NCI-H69 (cell line): ENCODE results near the gene RALGPS2.

Experiments used
- DNase-seq: peaks from one replicate; lab custom pipeline; 2025; lab: John Stamatoyannopoulos, UW

The RALGPS2 gene

DNA sequence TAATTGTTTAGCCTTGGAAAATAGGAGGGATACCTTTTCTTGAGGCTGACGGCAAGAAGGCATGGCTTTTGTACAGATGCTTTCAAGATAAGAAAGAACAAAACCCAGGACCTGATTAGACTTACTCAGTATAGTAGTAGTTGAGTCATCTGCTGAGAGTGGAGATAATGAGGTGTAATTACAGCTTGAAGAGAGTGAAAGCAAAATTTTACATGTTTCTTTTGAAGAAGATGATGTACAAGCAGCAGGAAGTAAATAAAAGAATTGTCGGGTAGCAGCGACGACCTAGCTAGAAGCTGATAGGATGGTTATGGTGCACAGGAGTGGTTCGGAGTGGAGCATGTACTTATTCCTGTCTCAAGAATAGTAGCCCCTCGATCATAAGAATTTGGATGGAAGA, 139.3 kb downstream of the RALGPS2 start:
- peak; percentile 59 for DNase-seq

DNA sequence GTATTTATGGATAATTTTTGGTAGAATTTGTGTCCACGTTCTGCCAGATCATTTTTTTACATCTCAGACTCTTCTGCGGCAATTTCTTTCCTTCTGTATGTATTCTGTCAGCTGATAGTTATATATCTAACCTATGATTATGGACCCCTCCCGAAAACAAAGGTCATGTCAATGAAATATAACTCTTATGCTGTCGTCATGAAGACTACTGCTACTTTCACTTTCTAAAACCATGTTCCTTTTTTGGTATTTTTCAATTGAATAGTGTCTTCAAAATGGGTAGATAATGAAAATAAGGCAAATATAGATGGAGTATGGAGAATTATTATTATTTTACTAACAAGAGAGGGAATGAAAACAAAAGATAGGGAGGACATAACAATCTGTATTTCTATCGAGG, 142.6 kb downstream of the RALGPS2 start:
- DNase-seq: peak; percentile 11

DNA sequence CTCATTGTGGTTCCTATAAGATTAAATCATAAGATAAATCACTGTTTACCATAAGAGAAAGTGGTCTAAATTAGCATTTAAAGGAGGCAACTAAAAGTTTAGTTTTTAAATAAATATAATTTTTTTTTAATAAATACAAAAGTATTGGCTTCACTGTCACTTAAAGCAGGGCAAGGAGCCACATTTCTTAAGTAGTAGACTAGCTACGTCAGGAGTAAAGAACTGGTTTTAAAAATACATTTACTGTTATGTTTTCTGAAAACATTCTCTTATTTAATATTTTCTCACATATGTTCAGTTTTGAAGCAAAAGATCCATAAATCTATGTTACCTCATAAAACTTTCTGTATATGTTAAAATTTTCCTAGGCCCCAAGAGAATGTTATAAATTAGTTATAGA, 143.7 kb downstream of the RALGPS2 start:
- DNase-seq: no peak

DNA sequence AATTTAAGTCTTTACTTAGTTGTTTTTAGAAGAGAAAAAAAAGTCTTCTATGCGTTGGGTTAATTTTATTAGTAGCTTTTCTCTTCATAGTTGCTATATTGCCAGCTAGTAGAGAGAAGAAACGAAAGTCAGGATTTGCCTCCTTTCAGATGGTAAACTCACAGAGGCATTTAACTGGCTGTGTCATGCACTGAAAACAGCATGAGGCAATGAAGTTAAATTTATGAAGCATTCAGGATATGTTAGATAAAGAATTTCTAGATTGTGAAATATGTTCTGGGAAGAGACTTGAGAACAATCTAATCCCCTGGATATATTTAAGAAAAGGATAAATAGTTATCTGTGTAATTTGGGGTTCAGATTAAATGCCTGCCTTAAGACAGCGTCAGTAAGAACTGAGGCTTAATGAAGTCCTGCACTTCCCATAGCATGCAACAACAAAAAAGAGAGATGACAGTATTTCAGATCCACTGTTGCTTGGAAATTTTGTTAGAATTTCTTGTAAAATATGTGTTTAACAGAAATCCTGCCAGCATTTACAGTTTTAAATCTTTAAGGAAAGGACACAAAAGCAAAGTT, 144.2 kb downstream of the RALGPS2 start:
- DNase-seq: no peak

DNA sequence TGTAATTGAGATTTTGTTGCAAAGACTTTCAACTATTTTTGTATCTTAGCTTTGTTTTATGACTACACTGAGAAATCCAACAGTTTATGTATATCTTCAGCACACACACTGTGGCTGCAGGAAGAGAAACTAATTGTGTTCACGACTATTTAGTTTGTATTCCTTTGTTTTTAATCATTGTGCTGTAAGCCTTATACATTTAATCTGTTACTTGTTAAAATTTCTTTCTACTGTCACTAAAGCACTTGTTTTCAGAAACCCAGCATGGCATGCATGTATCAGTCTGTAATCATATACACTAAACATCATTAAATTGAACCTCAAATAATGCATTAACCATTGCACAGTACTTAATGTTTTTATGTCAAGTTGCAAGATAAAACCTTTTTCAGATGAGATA, 145.2 kb downstream of the RALGPS2 start:
- DNase-seq: no peak

DNA sequence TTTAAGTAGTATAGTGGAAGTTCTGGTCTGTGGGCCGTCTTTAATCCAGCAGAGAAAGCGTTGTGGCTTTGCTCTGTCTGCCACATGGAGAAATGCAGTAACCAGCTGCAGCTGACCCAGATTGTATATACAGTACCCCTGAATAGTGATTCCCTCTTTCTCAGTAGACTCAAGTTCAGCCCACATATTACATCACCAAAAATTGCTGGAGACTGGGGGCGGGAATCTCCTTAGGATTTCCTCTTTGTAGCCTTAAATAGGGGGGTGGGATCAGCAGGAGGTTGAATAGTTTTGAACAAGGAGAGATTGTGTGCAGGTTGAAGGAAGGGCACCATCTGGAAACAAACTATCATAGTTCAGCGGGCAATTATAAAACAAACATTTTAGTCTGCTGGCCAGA, 145.9 kb downstream of the RALGPS2 start, which contains the start of gene ANGPTL1:
Gene ANGPTL1, minus strand, starts transcription at position 134 of the 400 bp plus-strand sequence. CDS start 5,301 bp downstream, outside the sequence.
- peak; percentile 68 for DNase-seq

DNA sequence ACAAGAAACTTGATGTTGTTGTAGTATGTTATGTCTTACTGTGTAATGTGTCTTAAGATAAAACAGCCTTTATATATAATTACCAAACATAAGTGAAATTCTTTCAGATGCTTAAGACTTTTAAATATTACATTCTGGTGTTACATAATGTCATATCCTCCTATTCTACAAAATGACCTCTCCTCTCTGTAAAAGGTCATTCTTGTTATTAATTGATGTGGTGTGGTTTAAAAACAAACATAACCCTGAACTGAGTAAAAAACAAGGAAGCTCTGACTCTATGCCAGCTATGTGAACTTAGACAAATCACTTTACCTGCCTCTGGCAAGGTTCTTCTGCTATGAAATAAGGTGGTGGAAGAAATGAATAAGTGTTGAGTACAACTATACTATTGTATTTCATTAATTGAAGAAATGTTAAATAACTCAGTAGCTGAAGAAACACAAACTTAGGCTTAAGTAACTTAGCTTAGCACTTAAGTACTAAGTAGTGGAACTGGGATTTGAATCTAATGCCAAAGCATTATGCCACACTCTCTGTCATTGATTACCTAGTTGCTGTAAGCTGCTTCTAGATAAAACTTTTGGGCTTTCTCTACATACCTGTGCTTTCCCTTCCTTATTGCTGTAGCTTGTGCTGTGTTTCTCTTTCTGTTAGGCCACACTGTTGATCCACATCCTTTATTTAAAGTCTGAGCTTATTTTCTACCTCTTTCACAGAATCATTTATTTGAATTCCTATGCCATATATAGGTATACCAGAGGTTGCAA, 146.7 kb downstream of the RALGPS2 start:
- DNase-seq: no peak

DNA sequence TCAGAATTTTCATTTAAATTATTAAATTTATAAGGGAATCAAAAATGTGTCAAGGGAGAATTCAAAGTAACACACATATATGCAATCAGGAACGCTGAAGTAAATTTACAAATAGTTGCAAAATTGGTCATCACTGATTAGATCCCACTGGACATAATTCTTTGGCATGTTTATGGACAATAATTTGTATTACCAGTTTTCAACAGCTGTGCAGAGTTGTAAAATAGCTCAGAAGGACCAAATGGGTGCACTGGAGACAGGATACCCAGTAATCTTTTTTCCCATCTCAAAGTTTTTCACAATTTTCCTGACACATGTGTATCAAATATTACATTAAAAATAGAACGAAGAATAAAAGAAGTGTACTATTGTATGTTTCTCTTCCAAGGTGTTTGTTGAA, 149.9 kb downstream of the RALGPS2 start:
- DNase-seq: no peak

DNA sequence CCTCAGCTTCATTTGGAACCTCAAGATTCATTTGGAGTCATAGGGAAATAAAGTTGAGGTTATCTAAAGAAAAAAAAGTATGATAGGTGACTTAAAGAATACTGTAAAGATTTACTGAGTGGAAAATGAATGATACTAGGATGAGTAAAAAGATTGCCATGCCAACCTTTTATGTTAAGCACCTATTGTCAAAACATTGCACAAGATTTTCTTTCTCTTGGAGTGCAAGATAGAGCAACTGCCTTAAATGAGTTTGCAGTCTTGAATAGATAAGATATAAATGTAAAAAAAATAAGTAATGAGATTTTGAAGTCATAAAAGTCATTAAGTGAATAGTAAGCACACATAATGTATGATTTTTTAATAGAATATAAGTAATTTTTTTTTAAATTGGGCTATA, 150.9 kb downstream of the RALGPS2 start:
- no peak for DNase-seq

DNA sequence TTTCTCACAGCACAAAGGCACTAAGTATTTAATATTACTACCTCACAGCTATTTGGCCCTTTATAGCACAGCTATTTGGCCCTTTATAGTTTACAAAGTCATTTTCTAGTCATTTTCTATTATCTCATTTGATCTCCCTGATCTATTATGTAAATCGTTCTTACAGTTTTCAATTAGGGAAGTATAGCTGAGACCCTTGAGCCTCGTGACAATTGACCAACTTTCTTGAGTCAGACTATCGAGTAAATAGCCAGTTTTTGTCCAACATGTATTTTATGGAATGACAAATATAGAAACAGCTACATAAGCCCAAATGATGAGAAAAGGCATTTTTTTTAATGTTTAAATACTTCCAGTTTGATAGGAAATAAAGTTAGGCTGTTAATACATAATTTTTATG, 152.9 kb downstream of the RALGPS2 start:
- no peak for DNase-seq

DNA sequence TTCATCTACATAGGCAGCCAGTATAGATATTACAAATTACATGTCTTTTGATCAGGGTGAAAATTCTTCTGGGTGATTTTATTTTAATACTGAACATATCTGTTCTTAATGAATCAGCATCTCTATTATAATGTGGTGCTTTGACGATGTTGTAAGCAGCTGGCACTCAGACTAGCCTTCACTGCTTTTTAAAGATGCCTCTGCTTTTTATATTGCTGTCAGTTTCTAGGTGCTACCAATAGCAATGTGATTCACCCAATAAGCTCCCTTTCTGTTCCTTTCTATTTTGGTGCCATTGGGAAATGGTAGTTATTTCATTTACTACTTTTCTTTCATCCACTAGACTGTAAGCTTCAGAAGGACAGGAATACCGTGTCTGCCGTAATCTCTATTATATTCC, 156.9 kb downstream of the RALGPS2 start:
- DNase-seq: no peak

DNA sequence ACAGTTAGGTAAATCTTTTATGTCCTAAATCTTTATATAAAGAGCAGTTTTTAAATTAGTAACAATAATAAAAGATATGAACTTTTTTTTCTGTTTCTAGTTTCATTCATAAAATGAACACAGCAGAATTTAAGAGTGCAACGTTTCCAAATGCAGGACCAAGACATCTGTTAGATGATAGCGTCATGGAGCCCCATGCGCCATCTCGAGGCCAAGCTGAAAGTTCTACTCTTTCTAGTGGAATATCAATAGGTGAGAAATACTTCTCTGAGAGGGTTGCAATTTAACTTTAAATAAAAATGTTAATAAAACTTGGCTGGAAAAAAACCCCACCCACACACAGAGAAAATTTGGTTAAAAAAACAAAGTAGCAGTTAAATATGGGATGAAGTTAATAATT, 160.8 kb downstream of the RALGPS2 start:
- DNase-seq: peak; percentile 4

DNA sequence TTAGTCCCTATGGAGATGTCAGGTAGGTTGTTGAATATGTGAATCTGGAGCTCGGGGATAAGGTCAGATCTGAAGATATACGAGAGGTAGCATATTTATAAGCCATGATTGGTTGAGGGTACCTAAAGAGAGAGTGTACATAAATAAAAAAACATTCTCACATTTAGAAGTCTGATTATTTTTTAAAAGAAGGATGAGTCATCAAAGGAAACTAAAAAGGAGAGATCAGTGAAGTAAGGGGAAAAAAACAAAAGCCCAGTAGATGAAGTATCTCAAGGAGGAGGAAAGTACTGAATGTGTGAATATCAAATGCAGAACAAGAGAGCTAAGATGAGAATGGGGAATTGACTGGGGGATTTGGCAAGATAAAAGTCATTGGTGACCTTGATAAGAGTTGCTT, 161.5 kb downstream of the RALGPS2 start:
- no peak for DNase-seq

DNA sequence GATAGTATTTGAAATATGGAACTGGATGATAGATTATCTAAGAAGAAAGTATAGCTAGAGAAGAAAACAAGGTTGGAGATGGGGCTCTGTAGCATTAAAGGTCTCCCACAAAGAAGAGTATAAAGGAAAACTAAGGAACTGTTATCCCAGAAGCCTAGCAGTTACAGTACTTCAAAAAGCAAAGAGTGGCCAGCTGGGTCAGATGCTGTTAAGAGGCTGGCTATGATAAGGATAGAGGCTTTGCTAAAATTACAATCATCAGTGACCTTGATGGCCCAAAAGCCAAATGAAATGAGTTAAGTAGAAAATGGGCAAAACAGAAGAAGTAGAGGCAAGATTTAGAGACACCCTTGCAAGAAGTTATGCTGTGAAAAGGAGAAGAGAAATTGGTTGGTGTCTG, 170.9 kb downstream of the RALGPS2 start:
- no peak for DNase-seq

DNA sequence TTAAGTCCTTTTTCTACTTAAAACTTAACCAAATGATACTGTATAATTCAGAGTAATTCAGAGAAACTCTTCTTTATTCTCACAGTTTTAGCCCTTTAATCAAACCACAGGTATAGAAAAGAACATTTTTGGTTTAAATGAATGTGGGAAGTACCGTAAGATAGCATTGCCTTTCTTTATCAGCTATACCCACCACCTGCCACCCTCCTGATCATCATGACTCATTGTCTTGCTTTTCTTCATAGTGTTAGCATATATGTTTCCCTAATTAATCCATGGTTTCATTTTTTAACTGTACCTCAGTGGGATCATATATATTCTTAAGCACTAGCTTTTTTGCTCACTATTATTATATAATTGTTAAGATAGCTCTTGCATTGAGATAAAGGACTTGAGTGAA, 173.4 kb downstream of the RALGPS2 start:
- no peak for DNase-seq

DNA sequence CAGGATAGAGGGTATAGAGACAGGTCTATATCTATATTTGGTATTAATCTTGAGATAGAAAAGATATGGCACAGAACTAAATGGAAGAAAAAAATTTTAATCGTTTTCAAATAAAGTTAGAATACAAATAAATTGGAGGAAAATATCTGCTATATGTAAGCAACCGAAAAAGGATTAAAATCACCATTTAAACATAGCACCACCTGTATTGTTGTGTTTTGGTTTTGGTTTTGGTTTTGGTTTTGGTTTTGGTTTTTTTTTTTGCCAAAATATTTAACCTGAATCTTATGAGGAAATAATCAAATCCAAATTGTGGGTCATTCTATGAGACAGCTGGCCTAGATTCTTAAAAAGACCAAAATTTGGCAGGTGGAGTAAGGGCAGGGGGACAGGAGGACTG, 174.4 kb downstream of the RALGPS2 start:
- DNase-seq: no peak

DNA sequence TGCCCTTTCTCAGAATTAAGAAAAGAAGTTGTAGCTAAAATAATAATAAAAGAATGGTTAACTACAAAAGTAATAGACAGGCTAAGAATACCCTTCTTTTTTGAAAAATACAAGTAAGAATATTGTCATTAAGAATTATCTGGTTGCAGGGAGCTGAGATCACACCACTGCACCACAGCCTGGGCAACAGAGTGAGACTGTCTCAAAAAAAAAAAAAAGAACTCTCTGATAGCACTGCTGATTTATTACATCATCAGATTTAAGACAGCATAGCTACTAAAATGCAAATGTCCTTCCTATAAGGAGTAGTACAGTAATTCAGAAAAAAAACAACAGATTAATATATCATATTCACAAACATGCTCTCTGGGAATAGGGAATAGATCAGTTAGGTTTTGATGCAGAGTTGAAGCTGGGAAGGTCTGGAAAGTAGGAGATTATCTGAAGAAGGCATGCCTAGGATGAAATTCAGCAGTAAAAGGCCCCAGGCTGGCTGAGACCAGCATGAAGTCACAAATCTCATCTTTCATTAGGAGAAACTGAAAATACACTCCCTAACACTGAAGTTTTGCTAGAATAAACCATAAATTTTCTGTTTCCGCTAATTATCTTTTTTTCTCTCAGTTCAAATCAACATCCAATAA, 176.6 kb downstream of the RALGPS2 start:
- DNase-seq: no peak

DNA sequence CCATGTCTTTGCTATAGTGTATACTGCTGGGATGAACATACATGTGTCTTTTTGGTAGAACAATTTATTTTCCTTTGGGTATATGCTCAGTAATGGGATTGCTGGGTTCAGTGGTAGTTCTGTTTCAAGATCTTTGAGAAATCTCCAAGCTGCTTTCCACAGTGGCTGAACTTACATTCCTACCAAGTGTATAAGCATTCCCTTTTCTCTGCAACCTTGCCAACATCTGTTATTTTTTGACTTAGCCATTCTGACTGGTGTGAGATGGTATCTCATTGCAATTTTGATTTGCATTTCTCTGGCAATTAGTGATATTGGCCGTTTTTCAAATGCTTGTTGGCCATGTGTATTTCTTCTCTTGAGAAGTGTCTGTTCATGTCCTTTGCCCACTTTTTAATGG, 183.3 kb downstream of the RALGPS2 start:
- no peak for DNase-seq

DNA sequence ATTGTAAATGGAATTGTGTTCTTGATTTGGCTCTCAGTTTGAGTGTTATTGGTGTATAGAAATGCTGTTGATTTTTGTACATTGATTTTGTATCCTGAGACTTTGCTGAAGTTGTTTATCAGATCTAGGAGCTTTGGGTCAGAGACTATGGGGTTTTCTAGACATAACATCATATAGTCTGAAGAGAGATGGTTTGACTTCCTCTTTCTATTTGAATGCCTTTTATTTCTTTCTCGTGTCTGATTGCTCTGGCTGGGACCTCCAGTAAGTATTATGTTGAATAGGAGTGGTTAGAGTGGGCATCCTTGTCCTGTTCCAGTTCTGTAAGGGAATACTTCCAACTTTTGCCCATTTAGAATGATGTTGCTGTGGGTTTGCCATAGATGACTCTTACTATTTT, 185.0 kb downstream of the RALGPS2 start:
- no peak for DNase-seq

DNA sequence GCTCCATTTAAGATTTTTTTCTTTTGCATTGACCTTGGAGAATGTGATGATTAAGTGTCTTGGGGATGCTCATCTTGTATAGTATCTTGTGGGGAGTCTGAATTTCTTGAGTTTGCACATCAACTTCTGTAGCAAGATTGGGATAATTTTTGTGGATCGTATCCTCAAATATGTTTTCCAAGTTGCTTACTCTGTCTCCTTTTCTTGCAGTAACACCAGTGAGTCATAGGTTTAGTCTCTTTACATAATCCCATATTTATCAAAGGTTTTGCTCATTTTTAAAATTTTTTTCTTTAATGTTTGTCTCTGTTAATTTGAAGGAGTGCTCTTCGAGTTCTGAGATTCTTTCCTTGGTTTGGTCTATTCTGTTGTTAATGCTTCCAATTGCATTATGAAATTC, 187.6 kb downstream of the RALGPS2 start:
- no peak for DNase-seq

DNA sequence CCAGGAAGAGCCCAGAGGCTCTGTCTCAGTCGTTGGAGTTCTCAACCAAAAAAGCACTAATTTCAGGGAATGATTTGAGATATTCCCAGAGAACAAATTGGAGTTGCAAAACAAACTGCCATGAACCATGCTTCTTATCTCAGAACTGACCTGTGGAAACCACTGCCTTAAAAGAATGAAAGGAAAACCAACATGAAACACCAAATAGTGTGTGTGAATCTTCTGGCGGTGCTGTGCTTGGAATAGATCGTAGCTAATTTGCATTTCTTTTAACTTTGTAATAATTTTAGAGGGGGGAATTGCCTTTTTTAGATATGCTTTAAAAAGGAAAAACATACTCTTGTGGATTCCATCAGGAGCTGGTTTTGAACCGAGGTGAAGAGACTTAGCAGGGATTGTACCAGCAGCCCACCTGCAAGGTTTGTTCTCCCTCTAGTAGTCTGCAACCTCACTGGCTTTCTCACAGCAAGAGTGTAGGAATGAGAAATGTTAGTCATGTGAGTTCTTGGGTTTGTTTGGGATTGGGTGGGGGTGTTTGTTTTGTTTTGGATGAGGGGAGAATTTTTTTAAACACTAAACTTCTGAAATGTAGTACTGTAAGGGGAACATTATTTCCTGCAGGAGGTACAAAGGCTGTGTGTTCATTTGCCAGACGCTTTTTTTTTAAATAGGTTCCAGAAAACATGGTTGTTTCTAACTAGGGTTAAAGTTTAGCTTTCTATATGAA, 191.6 kb downstream of the RALGPS2 start:
- no peak for DNase-seq

DNA sequence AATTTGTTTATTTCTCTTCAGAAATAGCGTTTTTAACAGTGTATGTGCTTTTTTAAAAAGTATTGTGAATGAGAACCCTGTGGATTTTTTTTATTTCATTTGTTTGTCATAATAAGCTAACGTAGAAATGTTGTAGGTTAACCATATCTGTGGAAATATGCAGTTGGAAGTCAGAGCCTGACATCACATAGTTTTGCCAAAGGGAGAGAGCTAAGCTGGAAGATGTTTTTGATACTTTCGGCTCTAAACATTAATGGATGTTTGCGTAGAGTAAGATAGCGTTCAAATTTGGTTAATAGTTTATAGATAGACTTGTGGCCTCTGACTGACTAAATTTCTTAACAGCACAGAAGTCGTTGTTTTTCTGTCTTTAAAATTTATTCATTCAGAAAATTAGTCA, 193.3 kb downstream of the RALGPS2 start:
- no peak for DNase-seq

DNA sequence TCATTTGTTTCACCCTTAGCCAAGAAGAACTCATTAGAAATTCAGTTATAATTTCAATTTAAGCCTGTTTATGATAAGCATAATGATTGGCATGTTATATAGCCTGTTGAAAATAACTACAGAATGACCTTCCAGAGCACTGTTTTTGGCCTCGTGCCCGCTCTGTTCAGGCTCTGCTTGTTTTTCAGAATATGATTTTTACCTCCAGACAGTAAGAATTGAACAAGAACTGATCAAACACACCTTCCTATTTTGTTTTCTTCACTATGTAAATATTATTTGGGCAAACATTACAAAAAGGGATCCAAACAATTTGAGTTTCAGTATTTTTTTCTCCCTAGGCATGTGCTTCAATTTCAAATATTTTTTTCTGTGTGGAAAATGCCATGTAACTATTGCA, 193.9 kb downstream of the RALGPS2 start:
- DNase-seq: no peak
